ENCODE results near the gene SYNPO.

Gene SYNPO

DNA sequence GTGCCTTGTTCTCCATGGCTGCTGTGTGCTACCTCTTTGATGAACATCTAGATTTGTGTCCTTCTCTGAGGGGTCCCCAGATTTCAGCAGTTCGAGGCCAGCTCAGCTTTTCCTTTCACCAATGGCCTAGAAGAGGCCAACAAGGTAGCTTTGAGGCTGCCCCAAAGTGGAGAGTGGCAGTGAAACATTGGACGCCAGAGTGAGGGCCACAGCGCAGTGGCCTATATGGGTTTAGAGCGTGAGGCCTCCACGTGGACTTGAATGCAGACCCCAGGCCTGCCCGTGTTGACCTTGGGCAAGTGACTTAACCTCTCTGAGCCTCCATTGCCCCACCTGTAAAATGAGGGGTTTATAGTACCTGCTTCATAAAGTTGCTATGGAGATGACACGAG, 32.4 kb downstream of the SYNPO start:
- Histone ChIP-seq H3K9me3 (ENCODE audit: insufficient read depth, low read length) (no peaks in the 10 kb centered on the region), H2AFZ (ENCODE audit: low read depth, low read length, severe bottlenecking) (no peak overlapping the region), H3K9me2 (replicated peaks; ENCODE audit: insufficient read depth, low read length) (no peaks in the 10 kb centered on the region), H3F3A (ENCODE audit: insufficient read depth) (no peaks in the 10 kb centered on the region), H3K27me3 (ENCODE audit: low read length) (no peaks in the 10 kb centered on the region), H3K79me2 (ENCODE audit: insufficient read depth, low read length) (no peaks in the 10 kb centered on the region), H3K27ac (ENCODE audit: low read depth, low read length) (no peak overlapping the region), H3K9ac (ENCODE audit: low read length) (no peak overlapping the region), H3K36me3 (ENCODE audit: low read length) (no peaks in the 10 kb centered on the region), H3K4me2 (ENCODE audit: low read depth, low read length, poor library complexity, severe bottlenecking) (no peak overlapping the region), H3K4me3 (ENCODE audit: insufficient read depth, low read length, poor library complexity, severe bottlenecking) (no peak overlapping the region), H4K20me1 (ENCODE audit: low read depth, low read length) (no peaks in the 10 kb centered on the region)
- no peak for TF ChIP-seq EZH2phosphoT487 (conservative IDR thresholded peaks at IDR 0.05; ENCODE audit: low read length)
- TF ChIP-seq, protein P1, sequence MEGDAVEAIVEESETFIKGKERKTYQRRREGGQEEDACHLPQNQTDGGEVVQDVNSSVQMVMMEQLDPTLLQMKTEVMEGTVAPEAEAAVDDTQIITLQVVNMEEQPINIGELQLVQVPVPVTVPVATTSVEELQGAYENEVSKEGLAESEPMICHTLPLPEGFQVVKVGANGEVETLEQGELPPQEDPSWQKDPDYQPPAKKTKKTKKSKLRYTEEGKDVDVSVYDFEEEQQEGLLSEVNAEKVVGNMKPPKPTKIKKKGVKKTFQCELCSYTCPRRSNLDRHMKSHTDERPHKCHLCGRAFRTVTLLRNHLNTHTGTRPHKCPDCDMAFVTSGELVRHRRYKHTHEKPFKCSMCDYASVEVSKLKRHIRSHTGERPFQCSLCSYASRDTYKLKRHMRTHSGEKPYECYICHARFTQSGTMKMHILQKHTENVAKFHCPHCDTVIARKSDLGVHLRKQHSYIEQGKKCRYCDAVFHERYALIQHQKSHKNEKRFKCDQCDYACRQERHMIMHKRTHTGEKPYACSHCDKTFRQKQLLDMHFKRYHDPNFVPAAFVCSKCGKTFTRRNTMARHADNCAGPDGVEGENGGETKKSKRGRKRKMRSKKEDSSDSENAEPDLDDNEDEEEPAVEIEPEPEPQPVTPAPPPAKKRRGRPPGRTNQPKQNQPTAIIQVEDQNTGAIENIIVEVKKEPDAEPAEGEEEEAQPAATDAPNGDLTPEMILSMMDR (IDR thresholded peaks at IDR 0.05; ENCODE audit: insufficient read depth, low read length, poor library complexity, severe bottlenecking), result no peak

DNA sequence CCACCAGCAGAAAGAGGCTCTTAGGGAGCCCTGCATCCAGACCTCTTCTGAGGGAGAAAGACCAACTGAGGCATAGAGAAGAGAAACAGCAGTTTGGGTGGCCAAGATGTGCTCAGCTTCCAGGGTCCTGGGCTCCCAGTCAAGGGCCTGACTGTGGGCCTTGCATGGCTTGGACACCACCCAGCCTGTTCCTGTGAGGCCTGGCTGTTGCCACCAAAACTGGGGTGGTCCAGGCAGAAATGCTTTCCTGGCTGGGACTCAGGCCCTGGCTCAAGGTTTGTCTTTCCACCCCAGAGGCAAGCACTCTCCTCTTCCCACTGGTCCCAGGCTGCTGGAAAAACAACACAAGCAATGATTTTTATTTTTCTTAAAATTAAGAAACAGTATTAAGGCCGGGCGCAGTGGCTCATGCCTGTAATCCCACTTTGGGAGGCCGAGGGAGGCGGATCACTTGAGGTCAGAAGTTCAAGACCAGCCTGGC, 33.9 kb downstream of the SYNPO start:
- H3K79me2 ChIP-seq (ENCODE audit: insufficient read depth, low read length), result no peaks in the 10 kb centered on the region
- H3K9me3 ChIP-seq (ENCODE audit: insufficient read depth, low read length), result no peaks in the 10 kb centered on the region
- H2AFZ ChIP-seq (ENCODE audit: low read depth, low read length, severe bottlenecking), result no peak overlapping the region
- no peaks in the 10 kb centered on the region for H3K36me3 ChIP-seq (ENCODE audit: low read length)
- no peak overlapping the region for H3K4me2 ChIP-seq (ENCODE audit: low read depth, low read length, poor library complexity, severe bottlenecking)
- H3K27ac ChIP-seq (ENCODE audit: low read depth, low read length), result no peak overlapping the region
- no peaks in the 10 kb centered on the region for H3K9me2 ChIP-seq (replicated peaks; ENCODE audit: insufficient read depth, low read length)
- no peaks in the 10 kb centered on the region for H3F3A ChIP-seq (ENCODE audit: insufficient read depth)
- TF ChIP-seq EZH2phosphoT487 (conservative IDR thresholded peaks at IDR 0.05; ENCODE audit: low read length), result no peak
- TF ChIP-seq, protein P1 (IDR thresholded peaks at IDR 0.05; ENCODE audit: insufficient read depth, low read length, poor library complexity, severe bottlenecking), result no peak
- no peak overlapping the region for H3K4me3 ChIP-seq (ENCODE audit: insufficient read depth, low read length, poor library complexity, severe bottlenecking)
- no peaks in the 10 kb centered on the region for H3K27me3 ChIP-seq (ENCODE audit: low read length)
- H3K9ac ChIP-seq (ENCODE audit: low read length), result no peak overlapping the region
- no peaks in the 10 kb centered on the region for H4K20me1 ChIP-seq (ENCODE audit: low read depth, low read length)

DNA sequence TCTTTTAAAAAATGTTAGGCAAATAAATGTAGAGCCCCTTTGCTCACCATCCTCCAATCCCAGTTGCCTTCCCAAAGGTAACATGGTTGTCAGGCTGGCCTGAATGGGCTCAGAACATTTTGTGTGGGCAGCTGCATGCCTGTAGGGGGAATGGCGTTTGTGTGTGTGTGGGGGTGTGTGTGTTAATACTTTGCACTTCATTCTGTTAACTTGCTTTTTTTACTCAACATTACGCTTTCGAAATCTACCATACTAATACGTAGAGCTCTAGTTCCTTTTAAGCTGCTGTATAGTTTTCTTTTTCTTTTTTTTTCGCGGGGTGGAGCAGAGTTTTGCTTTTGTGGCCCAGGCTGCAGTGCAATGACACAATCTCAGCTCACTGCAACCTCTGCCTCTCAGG, 34.6 kb downstream of the SYNPO start:
- no peak overlapping the region for H3K4me3 ChIP-seq (ENCODE audit: insufficient read depth, low read length, poor library complexity, severe bottlenecking)
- no peaks in the 10 kb centered on the region for H3K79me2 ChIP-seq (ENCODE audit: insufficient read depth, low read length)
- H3F3A ChIP-seq (ENCODE audit: insufficient read depth), result no peaks in the 10 kb centered on the region
- H3K36me3 ChIP-seq (ENCODE audit: low read length), result no peaks in the 10 kb centered on the region
- H3K9me2 ChIP-seq (replicated peaks; ENCODE audit: insufficient read depth, low read length), result no peaks in the 10 kb centered on the region
- H3K9me3 ChIP-seq (ENCODE audit: insufficient read depth, low read length), result no peaks in the 10 kb centered on the region
- no peak overlapping the region for H3K27ac ChIP-seq (ENCODE audit: low read depth, low read length)
- H2AFZ ChIP-seq (ENCODE audit: low read depth, low read length, severe bottlenecking), result no peak overlapping the region
- H3K9ac ChIP-seq (ENCODE audit: low read length), result no peak overlapping the region
- TF ChIP-seq, protein P1 (IDR thresholded peaks at IDR 0.05; ENCODE audit: insufficient read depth, low read length, poor library complexity, severe bottlenecking), result no peak
- no peak for TF ChIP-seq EZH2phosphoT487 (conservative IDR thresholded peaks at IDR 0.05; ENCODE audit: low read length)
- no peaks in the 10 kb centered on the region for H3K27me3 ChIP-seq (ENCODE audit: low read length)
- no peak overlapping the region for H3K4me2 ChIP-seq (ENCODE audit: low read depth, low read length, poor library complexity, severe bottlenecking)
- H4K20me1 ChIP-seq (ENCODE audit: low read depth, low read length), result no peaks in the 10 kb centered on the region
